Osteocyte (in vitro differentiated cells): ENCODE results near the gene COL27A1. TPM values are rescaled to one million over a fixed set of nuclear protein-coding genes. Genes with fewer than 3 reads are reported as not detected.

ENCODE experiments used
- DNase-seq: peaks from one replicate; pipeline ENCODE4 v3.0.0; 2021; ENCODE audit warnings: mixed read lengths; ENCODE audit not compliant: unreplicated experiment; ENCODE audit errors: extremely low spot score
- H3K27ac Mint-ChIP-seq: one replicate; pipeline ENCODE4 v1.8.0; 2021; ENCODE audit warnings: mild to moderate bottlenecking, mixed read lengths; ENCODE audit not compliant: unreplicated experiment
- H3K27me3 Mint-ChIP-seq: one replicate; pipeline ENCODE4 v1.8.0; 2021; ENCODE audit warnings: mixed read lengths; ENCODE audit not compliant: unreplicated experiment
- H3K36me3 Mint-ChIP-seq: one replicate; pipeline ENCODE4 v1.8.0; 2021; ENCODE audit warnings: mixed read lengths; ENCODE audit not compliant: unreplicated experiment
- H3K4me1 Mint-ChIP-seq: one replicate; pipeline ENCODE4 v1.8.0; 2021; ENCODE audit warnings: mixed read lengths; ENCODE audit not compliant: unreplicated experiment
- H3K4me3 Mint-ChIP-seq: one replicate; pipeline ENCODE4 v1.8.0; 2021; ENCODE audit warnings: mild to moderate bottlenecking, moderate library complexity, mixed read lengths; ENCODE audit not compliant: unreplicated experiment
- H3K9me3 Mint-ChIP-seq: one replicate; pipeline ENCODE4 v1.8.0; 2021; ENCODE audit warnings: mixed read lengths; ENCODE audit not compliant: unreplicated experiment
- CTCF ChIP-seq: fragments of 200-600 bp; sonication (generic); IDR thresholded peaks from 2 replicates; pipeline ENCODE4 v1.5.0; 2021; ENCODE audit warnings: antibody characterized with exemption, mild to moderate bottlenecking, moderate library complexity
- total RNA-seq: library from RNA; stranded (reverse); gene quantifications from 2 replicates; pipeline ENCODE4 v1.2.1, GENCODE V29; 2021

Gene COL27A1
- total RNA-seq, 1 donor from 2014 or later: 44.4 TPM

GRCh38 chr9:114336157-114336556 is 180.8 kb downstream of the COL27A1 start:
- no peak for TF ChIP-seq CTCF
- Mint-ChIP-seq H3K27me3 (no peaks in the 10 kb centered on the region), H3K4me3 (no peak overlapping the region), H3K36me3 (peaks cover 32% of the 10 kb centered on the region), H3K9me3 (no peaks in the 10 kb centered on the region), H3K27ac (no peak overlapping the region), H3K4me1 (no peaks in the 10 kb centered on the region)
- DNase-seq: no peak

DNA sequence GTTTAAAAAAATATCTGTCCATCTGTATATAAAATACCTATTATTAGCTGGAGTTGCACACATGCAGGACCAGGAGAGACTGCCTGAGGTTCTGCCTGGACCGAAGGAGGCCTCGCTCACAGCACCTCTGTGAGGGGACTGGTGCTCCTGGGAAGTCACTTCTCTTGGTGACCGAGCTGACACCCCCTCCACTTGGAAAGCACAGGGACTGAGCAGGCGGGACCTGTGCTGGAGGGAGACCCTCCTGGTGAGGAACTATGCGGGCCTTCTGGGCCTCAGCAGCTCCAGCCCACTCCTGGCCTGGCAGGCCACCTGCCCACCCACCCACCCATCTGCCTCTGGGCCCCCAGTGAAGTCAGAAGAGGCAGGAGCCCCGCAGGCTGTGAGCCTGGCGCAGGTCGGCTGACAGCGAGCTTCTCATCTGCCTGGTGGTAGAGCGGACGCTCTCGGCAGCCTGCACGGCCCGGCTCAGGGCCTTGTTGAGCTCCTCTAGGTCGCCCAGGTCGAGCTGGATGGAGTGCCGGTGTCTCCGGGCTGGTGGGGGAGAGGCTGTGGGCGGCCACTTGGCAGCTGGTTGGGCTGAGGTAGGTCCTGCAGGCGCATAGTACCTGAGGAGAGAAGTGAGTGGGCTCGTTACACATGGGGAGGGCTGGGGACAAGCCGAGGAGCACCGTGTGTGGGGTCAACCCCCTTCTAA is 181.5 kb downstream of the COL27A1 start:
- Mint-ChIP-seq H3K9me3 (no peaks in the 10 kb centered on the region), H3K4me1 (no peaks in the 10 kb centered on the region), H3K4me3 (no peak overlapping the region), H3K27me3 (no peaks in the 10 kb centered on the region), H3K36me3 (peaks cover 38% of the 10 kb centered on the region), H3K27ac (no peak overlapping the region)
- TF ChIP-seq CTCF: no peak
- DNase-seq: no peak

GRCh38 chr9:114338187-114338586 is 182.8 kb downstream of the COL27A1 start:
- Mint-ChIP-seq H3K9me3 (no peaks in the 10 kb centered on the region), H3K4me1 (no peaks in the 10 kb centered on the region), H3K4me3 (no peak overlapping the region), H3K27me3 (no peaks in the 10 kb centered on the region), H3K27ac (no peak overlapping the region), H3K36me3 (peaks cover 44% of the 10 kb centered on the region)
- no peak for DNase-seq
- TF ChIP-seq CTCF: no peak

GRCh38 chr9:114339130-114339908 is 184.0 kb downstream of the COL27A1 start:
- peak; percentile 73 for TF ChIP-seq CTCF
- DNase-seq: no peak
- Mint-ChIP-seq H3K27ac (no peak overlapping the region), H3K4me1 (no peaks in the 10 kb centered on the region), H3K27me3 (no peaks in the 10 kb centered on the region), H3K4me3 (no peak overlapping the region), H3K9me3 (no peaks in the 10 kb centered on the region), H3K36me3 (peaks cover 51% of the 10 kb centered on the region)

DNA sequence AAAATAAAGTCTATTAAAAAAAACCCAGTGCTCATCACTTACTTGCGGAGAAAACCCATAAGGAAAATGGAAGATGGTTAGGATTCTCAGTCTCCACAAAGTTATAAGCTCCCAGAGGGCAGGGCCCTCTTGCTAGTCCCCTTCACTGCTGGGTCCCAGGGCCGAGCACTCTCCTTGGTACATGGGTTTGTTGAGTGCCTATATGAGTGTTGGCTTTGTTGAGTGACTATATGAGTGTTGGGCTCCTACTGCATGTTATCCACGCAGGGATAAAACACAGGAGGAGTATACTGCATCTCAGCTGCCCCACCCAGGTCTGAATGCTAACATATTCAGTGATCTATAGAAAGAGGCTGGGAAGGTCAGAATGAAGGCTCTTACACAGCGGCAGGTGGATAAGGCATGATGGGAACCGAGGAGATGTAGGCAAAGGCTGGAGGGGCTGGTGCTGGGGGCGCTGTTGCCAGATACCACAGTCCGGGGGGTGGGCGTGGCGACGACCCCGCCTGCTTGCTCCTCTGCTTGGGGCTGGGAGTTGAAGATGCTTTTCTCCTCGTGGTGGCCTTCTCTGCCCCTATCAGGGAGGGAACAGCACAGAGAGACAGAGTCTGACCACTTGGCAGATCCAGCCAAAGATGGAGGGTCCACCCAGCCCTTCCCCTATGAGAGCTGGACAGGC is 186.0 kb downstream of the COL27A1 start:
- Mint-ChIP-seq H3K9me3 (no peaks in the 10 kb centered on the region), H3K36me3 (peaks cover 59% of the 10 kb centered on the region), H3K4me3 (no peak overlapping the region), H3K27me3 (no peaks in the 10 kb centered on the region), H3K4me1 (no peaks in the 10 kb centered on the region), H3K27ac (no peak overlapping the region)
- TF ChIP-seq CTCF: no peak
- DNase-seq: no peak
